A673 (cell line): Measurements from ENCODE around the gene CIBAR2. TPM values are rescaled to one million over a fixed set of nuclear protein-coding genes. Genes with fewer than 3 reads are reported as not detected.
A peak's percentile ranks its signal among the peaks of the same experiment; 100 is the strongest.

Source experiments
- BruUV-seq: library from RNA; stranded (reverse); fragments of 400-500 nt; replicated peaks from 2 replicates; lab custom pipeline; 2021; lab: Mats Ljungman, UMichigan
- CTCF ChIA-PET: fragments of 300-600 bp; sonication (Branson Sonifier 250); formaldehyde crosslinking; loops from one replicate; lab custom pipeline; 2022; ENCODE audit warnings: antibody characterized with exemption; lab: Charles Lee
- POLR2A ChIA-PET: fragments of 300-600 bp; sonication (Branson Sonifier 250); formaldehyde crosslinking; loops from one replicate; lab custom pipeline; 2022; ENCODE audit warnings: antibody characterized with exemption; ENCODE audit not compliant: low non-redundant PET; lab: Charles Lee
- DNase-seq: peaks from one replicate; pipeline ENCODE4 v3.0.0-alpha.2; 2015; ENCODE audit warnings: low spot score
- H3K27ac ChIP-seq: fragments of 200-600 bp; sonication (generic); 2 replicates; pipeline ENCODE4 v1.5.1; 2016; ENCODE audit warnings: mixed run types, low read depth, mild to moderate bottlenecking, mixed read lengths, antibody characterized with exemption, low read length; ENCODE audit not compliant: poor library complexity, severe bottlenecking
- H3K27me3 ChIP-seq: fragments of 200-600 bp; sonication (generic); replicated peaks from 2 replicates; pipeline ENCODE4 v1.6.1; 2017; ENCODE audit warnings: mixed run types, low read depth, mild to moderate bottlenecking, mixed read lengths, antibody characterized with exemption, low read length; ENCODE audit not compliant: insufficient read depth, poor library complexity
- H3K36me3 ChIP-seq: fragments of 200-600 bp; sonication (generic); 2 replicates; pipeline ENCODE4 v1.6.1; 2016; ENCODE audit warnings: mixed run types, mild to moderate bottlenecking, mixed read lengths, antibody characterized with exemption, low read length; ENCODE audit not compliant: insufficient read depth, poor library complexity, severe bottlenecking
- H3K4me1 ChIP-seq: fragments of 200-600 bp; sonication (generic); 2 replicates; pipeline ENCODE4 v1.6.1; 2017; ENCODE audit warnings: mixed run types, mild to moderate bottlenecking, mixed read lengths, antibody characterized with exemption, low read length; ENCODE audit not compliant: insufficient read depth, poor library complexity, severe bottlenecking
- H3K4me3 ChIP-seq: fragments of 200-600 bp; sonication (generic); 2 replicates; pipeline ENCODE4 v1.5.1; 2016; ENCODE audit warnings: low read depth, mixed run types, mild to moderate bottlenecking, mixed read lengths, low read length; ENCODE audit not compliant: poor library complexity, severe bottlenecking
- H3K9me3 ChIP-seq: fragments of 200-600 bp; sonication (generic); 2 replicates; pipeline ENCODE4 v1.6.1; 2016; ENCODE audit warnings: mixed run types, low read depth, mild to moderate bottlenecking, mixed read lengths, antibody characterized with exemption, low read length; ENCODE audit not compliant: poor library complexity, severe bottlenecking
- CTCF ChIP-seq: fragments of 300-800, 200-600 bp; sonication (generic); conservative IDR thresholded peaks from 2 replicates; pipeline ENCODE4 v1.5.1; 2017; ENCODE audit warnings: low read depth, mild to moderate bottlenecking, antibody characterized with exemption, low read length, moderate library complexity, mixed read lengths
- EZH2 ChIP-seq: fragments of 200-600 bp; sonication (generic); IDR thresholded peaks from 2 replicates; pipeline ENCODE4 v1.6.1; 2017; ENCODE audit warnings: borderline replicate concordance, low read depth, mild to moderate bottlenecking, mixed read lengths, antibody characterized with exemption, low read length; ENCODE audit not compliant: poor library complexity, severe bottlenecking
- intact Hi-C: fragments of 100-400 bp; cut with micrococcal nuclease; formaldehyde crosslinking; loops from one replicate; pipeline ENCODE4 v1.10.0; 2022; ENCODE audit not compliant: unreplicated experiment
- total RNA-seq: library from RNA; stranded (reverse); gene quantifications from 2 replicates; pipeline ENCODE4 v1.2.3, GENCODE V29; 2021

The CIBAR2 gene
- total RNA-seq, 1 experiment from 2014 or later: not detected

- POLR2A ChIA-PET: no interaction called here
- H3K4me3 ChIP-seq: no peak overlapping the region
- intact Hi-C loops: no loop called here
These were observed 15.1 kb upstream of the CIBAR2 start for GRCh38 chr16:85127379-85127723.

GRCh38 chr16:85126705-85127378 lies 14.6 kb upstream of the CIBAR2 start:
- H3K4me1 ChIP-seq: peaks cover 32% of the 10 kb centered on the region
- no peak for TF ChIP-seq EZH2
- TF ChIP-seq CTCF: no peak
- H3K4me3 ChIP-seq: peak overlapping the region; percentile 25
- ChIA-PET POLR2A (no interaction called here), CTCF (interaction anchor here (0.6 to 0.8 kb wide), 2 partner anchors 12 to 120 kb away, joined by 3 to 5 read pairs; no protein-coding TSS in a partner anchor)
- peak overlapping the region; percentile 86 for H3K27ac ChIP-seq
- intact Hi-C loops: no loop called here
- H3K9me3 ChIP-seq: no peaks in the 10 kb centered on the region
- H3K27me3 ChIP-seq: no peaks in the 10 kb centered on the region
- no peaks in the 10 kb centered on the region for H3K36me3 ChIP-seq
- peak; percentile 86 for DNase-seq
- BruUV-seq: no TSS peak

More at GRCh38 chr16:85127379-85127723, 15.1 kb upstream of the CIBAR2 start:
- DNase-seq: no peak
- Histone ChIP-seq H3K4me1 (peaks cover 32% of the 10 kb centered on the region), H3K9me3 (no peaks in the 10 kb centered on the region), H3K36me3 (no peaks in the 10 kb centered on the region), H3K27ac (peak overlapping the region; percentile 86), H3K27me3 (no peaks in the 10 kb centered on the region)
- BruUV-seq: no TSS peak
- TF ChIP-seq CTCF: no peak
- TF ChIP-seq EZH2: no peak
- CTCF ChIA-PET: interaction anchor here (0.6 to 0.8 kb wide), 2 partner anchors 13 to 119 kb away, joined by 3 to 5 read pairs; no protein-coding TSS in a partner anchor

DNA sequence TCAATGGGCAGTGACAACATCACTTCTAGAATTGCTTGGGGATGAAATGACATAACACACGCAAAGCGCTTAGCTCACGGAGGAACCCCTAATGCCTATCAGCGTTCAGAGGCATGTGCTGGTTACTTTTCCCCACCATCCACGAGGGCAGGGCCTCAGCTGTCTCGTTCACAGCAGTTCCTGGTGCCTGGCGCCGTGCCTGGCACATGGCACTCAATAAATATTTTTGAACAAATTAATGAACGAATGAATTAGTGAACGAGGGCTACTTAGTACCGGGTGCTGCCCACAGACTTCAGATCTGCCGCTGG lies 14.1 kb upstream of the CIBAR2 start:
- ChIA-PET POLR2A (no interaction called here), CTCF (no interaction called here)
- H3K27ac ChIP-seq: peak overlapping the region; percentile 86
- H3K4me3 ChIP-seq: peak overlapping the region; percentile 25
- no peaks in the 10 kb centered on the region for H3K27me3 ChIP-seq
- no peak for TF ChIP-seq CTCF
- no peak for TF ChIP-seq EZH2
- intact Hi-C loops: no loop called here
- peak; percentile 37 for DNase-seq
- H3K36me3 ChIP-seq: no peaks in the 10 kb centered on the region
- peaks cover 32% of the 10 kb centered on the region for H3K4me1 ChIP-seq
- H3K9me3 ChIP-seq: no peaks in the 10 kb centered on the region
- no TSS peak for BruUV-seq
